OCI-M1 (cell line): ENCODE results near the gene CDK18.

Source experiments
- DNase-seq: peaks from one replicate; lab custom pipeline; 2025; lab: John Stamatoyannopoulos, UW

CDK18 gene

GRCh38 chr1:205538235-205538840, 33.9 kb downstream of the CDK18 start:
- no peak for DNase-seq

GRCh38 chr1:205541161-205541886, 36.9 kb downstream of the CDK18 start:
- no peak for DNase-seq

- DNase-seq, result no peak
Observed at GRCh38 chr1:205542367-205542766, 37.9 kb downstream of the CDK18 start.

GRCh38 chr1:205543351-205544301, 39.2 kb downstream of the CDK18 start:
- DNase-seq, result peak; percentile 76

- DNase-seq, result no peak
Observed at GRCh38 chr1:205545001-205545919, 40.8 kb downstream of the CDK18 start.

GRCh38 chr1:205545991-205546390, 41.5 kb downstream of the CDK18 start:
- DNase-seq, result no peak

- no peak for DNase-seq
Observed at GRCh38 chr1:205546541-205546940, 42.1 kb downstream of the CDK18 start.

GRCh38 chr1:205547936-205548827, 43.7 kb downstream of the CDK18 start:
- no peak for DNase-seq

- no peak for DNase-seq
Observed at GRCh38 chr1:205554026-205554811, 49.8 kb downstream of the CDK18 start.

GRCh38 chr1:205561501-205562203, 57.2 kb downstream of the CDK18 start:
- DNase-seq, result no peak

GRCh38 chr1:205563927-205564441, 59.5 kb downstream of the CDK18 start:
- no peak for DNase-seq

- no peak for DNase-seq
Observed at GRCh38 chr1:205565799-205566198, 61.3 kb downstream of the CDK18 start.

- DNase-seq, result no peak
Observed at GRCh38 chr1:205567716-205568115, 63.2 kb downstream of the CDK18 start.

- DNase-seq, result no peak
Observed at GRCh38 chr1:205568135-205568468, 63.6 kb downstream of the CDK18 start.

- no peak for DNase-seq
Observed at GRCh38 chr1:205568469-205569361, 64.2 kb downstream of the CDK18 start.

- DNase-seq, result no peak
Observed at GRCh38 chr1:205569411-205570172, 65.1 kb downstream of the CDK18 start.

GRCh38 chr1:205570173-205570501, 65.7 kb downstream of the CDK18 start:
- no peak for DNase-seq
